GM12878 (cell line): ENCODE results near the gene ARL4C. TPM values are rescaled to one million over a fixed set of nuclear protein-coding genes. Genes with fewer than 3 reads are reported as not detected.

Source experiments
- ATAC-seq: fragments of 200-7000 bp; cut with Tn5 transposase; 3 replicates; pipeline ENCODE4 v1.9.1; 2020; ENCODE audit warnings: mild to moderate bottlenecking, moderate library complexity
- BruUV-seq: library from RNA; stranded (reverse); fragments of 400-500 nt; replicated peaks from 2 replicates; lab custom pipeline; 2021; lab: Mats Ljungman, UMichigan
- CTCF ChIA-PET: fragments of 300-600 bp; sonication (Branson Sonifier 250); formaldehyde crosslinking; extraction: SDS; loops from one replicate; lab custom pipeline; 2021; ENCODE audit warnings: inconsistent platforms; lab: Yijun Ruan, JAX
- POLR2A ChIA-PET: fragments of 350-600 bp; formaldehyde crosslinking; extraction: SDS; loops from one replicate; lab custom pipeline; 2021; ENCODE audit warnings: inconsistent platforms; lab: Charles Lee
- RAD21 ChIA-PET: fragments of 300-600 bp; sonication (Branson Sonifier 250); formaldehyde crosslinking; loops from one replicate; lab custom pipeline; 2023; ENCODE audit warnings: antibody characterized with exemption; ENCODE audit not compliant: unreplicated experiment; lab: Charles Lee
- SMC1A ChIA-PET: fragments of 300-600 bp; sonication (Branson Sonifier 250); formaldehyde crosslinking; loops from one replicate; lab custom pipeline; 2023; ENCODE audit not compliant: unreplicated experiment, uncharacterized antibody; lab: Charles Lee
- DNase-seq: peaks from one replicate; pipeline ENCODE4 v3.0.0-alpha.2; 2011; ENCODE audit warnings: low read depth, low spot score
- FAIRE-seq: peaks from 3 replicates; lab custom pipeline; 2011; peaks lifted over from hg19 to GRCh38; lab: Jason Lieb, UNC
- H2AFZ ChIP-seq: 2 replicates; pipeline ENCODE4 v1.6.0; 2011; ENCODE audit warnings: low read depth, low read length, control low read depth; ENCODE audit not compliant: control insufficient read depth
- H3K27ac ChIP-seq: 2 replicates; pipeline ENCODE4 v1.5.1; 2011; ENCODE audit warnings: control low read depth; ENCODE audit not compliant: control insufficient read depth, insufficient read depth
- H3K27me3 ChIP-seq, 2 experiments: replicated peaks in 1 of 2; 2 replicates each; pipeline versions ENCODE4 v1.6.0 to v1.6.1; 2011; ENCODE audit warnings: low read length in 1 of 2; ENCODE audit not compliant: control insufficient read depth in 2 of 2, insufficient read depth in 2 of 2
- H3K36me3 ChIP-seq, 2 experiments: 2 replicates each; pipeline ENCODE4 v1.5.1; 2011; ENCODE audit warnings: low read length in 1 of 2; ENCODE audit not compliant: control insufficient read depth in 2 of 2, insufficient read depth in 2 of 2
- H3K4me1 ChIP-seq: 2 replicates; pipeline ENCODE4 v1.6.1; 2011; ENCODE audit warnings: mild to moderate bottlenecking, low read length, moderate library complexity, mixed read lengths; ENCODE audit not compliant: control insufficient read depth, insufficient read depth
- H3K4me2 ChIP-seq: 2 replicates; pipeline ENCODE4 v1.6.0; 2011; ENCODE audit warnings: control low read depth; ENCODE audit not compliant: control insufficient read depth, insufficient read depth
- H3K4me3 ChIP-seq: fragments of 200-600 bp; sonication (generic); 2 replicates; pipeline ENCODE4 v1.5.1; 2016
- H3K79me2 ChIP-seq: 2 replicates; pipeline ENCODE4 v1.6.0; 2011; ENCODE audit warnings: low read length; ENCODE audit not compliant: control insufficient read depth, insufficient read depth
- H3K9ac ChIP-seq: 2 replicates; pipeline ENCODE4 v1.8.0; 2011; ENCODE audit warnings: low read length, control low read depth, mixed read lengths; ENCODE audit not compliant: control insufficient read depth, insufficient read depth
- H3K9me3 ChIP-seq: replicated peaks from 3 replicates; pipeline ENCODE4 v1.5.1; 2011; ENCODE audit warnings: mild to moderate bottlenecking, low read length; ENCODE audit not compliant: control insufficient read depth, insufficient read depth
- H4K20me1 ChIP-seq: 2 replicates; pipeline ENCODE4 v1.6.0; 2011; ENCODE audit not compliant: control insufficient read depth, insufficient read depth
- CREM ChIP-seq: IDR thresholded peaks from 2 replicates; pipeline ENCODE4 v1.6.1; 2014; ENCODE audit warnings: antibody characterized with exemption, low read depth
- IKZF2 ChIP-seq, 2 experiments: fragments of 450-650 bp; IDR thresholded peaks; 2 replicates each; pipeline ENCODE4 v1.6.1; 2017; ENCODE audit warnings: mild to moderate bottlenecking in 2 of 2, moderate library complexity in 2 of 2
- NFYB ChIP-seq: IDR thresholded peaks from 2 replicates; pipeline ENCODE4 v1.6.1; 2011; ENCODE audit warnings: low read depth, mild to moderate bottlenecking, low read length, improper control_type of control experiment, moderate library complexity; ENCODE audit not compliant: insufficient read depth
- SPI1 ChIP-seq: IDR thresholded peaks from 2 replicates; pipeline ENCODE4 v1.6.1; 2011; ENCODE audit warnings: low read depth, mild to moderate bottlenecking, low read length, moderate library complexity, borderline replicate concordance; ENCODE audit not compliant: insufficient read depth
- STAT1 ChIP-seq: fragments of 450-650 bp; conservative IDR thresholded peaks from 2 replicates; pipeline ENCODE4 v1.6.1; 2014; ENCODE audit warnings: antibody characterized with exemption, mild to moderate bottlenecking
- WRNIP1 ChIP-seq: IDR thresholded peaks from 2 replicates; pipeline ENCODE4 v1.6.1; 2011; ENCODE audit warnings: low read depth, low read length, improper control_type of control experiment, borderline replicate concordance
- in situ Hi-C: fragments of 300-500 bp; cut with MboI; formaldehyde crosslinking; loops from 9 replicates; pipeline ENCODE4 v1.14.3; 2018; ENCODE audit warnings: mixed read lengths
- intact Hi-C: fragments of 100-400 bp; cut with micrococcal nuclease; formaldehyde crosslinking; loops from one replicate; pipeline ENCODE4 v1.14.2; 2022; ENCODE audit not compliant: unreplicated experiment
- polyA plus RNA-seq, 11 experiments: library from polyadenylated mRNA; depleted of rRNA in 4 of 11; unstranded in 6 of 11; stranded (reverse) in 5 of 11; fragments of >200 nt; fragmentation: Nextera tagmentation in 4 of 11; fragmentation: Illumina TruSeq in 1 of 11; extraction: Ambion mirVana in 4 of 11; extraction: Trizol in 1 of 11; gene quantifications; 1 replicate in 1 of 11; 2 replicates in 10 of 11; pipeline versions ENCODE4 v1.2.1 to v1.2.3, GENCODE V29; 2011 to 2016; ENCODE audit warnings: inconsistent platforms in 2 of 11, missing spikeins in 2 of 11, low read depth in 1 of 11
- total RNA-seq, 4 experiments: library from RNA; depleted of rRNA in 3 of 4; stranded (reverse); fragments of >200 nt in 3 of 4; fragmentation: Illumina TruSeq in 1 of 4; extraction: Trizol in 1 of 4; gene quantifications; 2 replicates each; pipeline versions ENCODE4 v1.2.1 to v1.2.3, GENCODE V29; 2013 to 2021
- TF ChIP-seq, protein P1 (sequence below): fragments of 450-650 bp; IDR thresholded peaks from 2 replicates; pipeline ENCODE4 v1.6.1; 2017; ENCODE audit warnings: mild to moderate bottlenecking, low read depth, inconsistent platforms; ENCODE audit not compliant: poor library complexity, severe bottlenecking

The ARL4C gene
- total and polyA plus RNA-seq, 10 of the 15 experiments (the other 5 are each of a cell fraction or from before 2014, with no cell fraction given), result 0.03 to 0.72 (median 0.06) TPM; not detected in 4

DNA sequence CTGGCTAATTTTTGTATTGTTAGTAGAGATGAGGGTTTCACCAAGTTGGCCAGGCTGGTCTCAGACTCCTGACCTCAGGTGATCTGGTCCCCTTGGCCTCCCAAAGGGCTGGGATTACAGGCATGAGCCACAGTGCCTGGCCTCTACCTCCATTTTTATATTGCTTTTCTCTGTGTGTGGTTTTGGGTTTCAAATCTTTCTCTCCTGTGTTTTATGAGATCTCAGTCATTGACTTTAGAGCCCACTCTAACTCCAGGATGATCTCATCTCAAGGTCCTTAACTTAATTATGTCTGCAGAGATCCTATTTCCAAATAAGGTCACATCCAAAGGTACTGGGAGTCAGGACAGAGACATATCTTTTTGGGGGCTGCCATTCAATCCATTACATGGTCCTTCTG, 24.7 kb downstream of the ARL4C start:
- TF ChIP-seq NFYB (no peak), STAT1 (no peak), IKZF2 (IDR thresholded peaks at IDR 0.05) (no peak), CREM (no peak), WRNIP1 (no peak), SPI1 (no peak)
- TF ChIP-seq, protein P1, sequence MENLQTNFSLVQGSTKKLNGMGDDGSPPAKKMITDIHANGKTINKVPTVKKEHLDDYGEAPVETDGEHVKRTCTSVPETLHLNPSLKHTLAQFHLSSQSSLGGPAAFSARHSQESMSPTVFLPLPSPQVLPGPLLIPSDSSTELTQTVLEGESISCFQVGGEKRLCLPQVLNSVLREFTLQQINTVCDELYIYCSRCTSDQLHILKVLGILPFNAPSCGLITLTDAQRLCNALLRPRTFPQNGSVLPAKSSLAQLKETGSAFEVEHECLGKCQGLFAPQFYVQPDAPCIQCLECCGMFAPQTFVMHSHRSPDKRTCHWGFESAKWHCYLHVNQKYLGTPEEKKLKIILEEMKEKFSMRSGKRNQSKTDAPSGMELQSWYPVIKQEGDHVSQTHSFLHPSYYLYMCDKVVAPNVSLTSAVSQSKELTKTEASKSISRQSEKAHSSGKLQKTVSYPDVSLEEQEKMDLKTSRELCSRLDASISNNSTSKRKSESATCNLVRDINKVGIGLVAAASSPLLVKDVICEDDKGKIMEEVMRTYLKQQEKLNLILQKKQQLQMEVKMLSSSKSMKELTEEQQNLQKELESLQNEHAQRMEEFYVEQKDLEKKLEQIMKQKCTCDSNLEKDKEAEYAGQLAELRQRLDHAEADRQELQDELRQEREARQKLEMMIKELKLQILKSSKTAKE, result no peak
- ChIA-PET CTCF (no interaction called here), RAD21 (no interaction called here), SMC1A (no interaction called here), POLR2A (no interaction called here)
- Histone ChIP-seq H4K20me1 (no peaks in the 10 kb centered on the region), H3K27me3 (no peaks in the 10 kb centered on the region; a peak in 1 of 4 replicates), H3K27ac (no peak overlapping the region), H3K4me2 (no peak overlapping the region), H3K4me3 (no peak overlapping the region), H2AFZ (no peak overlapping the region), H3K4me1 (peaks cover 3% of the 10 kb centered on the region; the same call in 1 of the 2 replicates), H3K79me2 (no peaks in the 10 kb centered on the region), H3K9me3 (no peaks in the 10 kb centered on the region; the same call in 2 of the 3 replicates), H3K36me3 (no peaks in the 10 kb centered on the region), H3K9ac (no peak overlapping the region)
- in situ Hi-C loops, result no loop called here
- ATAC-seq (no peak), DNase-seq (no peak), FAIRE-seq (no peak)
- no TSS peak for BruUV-seq
- intact Hi-C loops, result no loop called here
